CD4-positive, alpha-beta T cell treated with Interleukin-6 for 4 hours (primary cell): ENCODE measurements around the gene KISS1R.
"Not testable (repeated sequence)": the region's sequence is repeated elsewhere in the genome, so short reads cannot be mapped to it uniquely, and the experiment has no call there.

Source experiments
- DNase-seq: peaks from one replicate; pipeline ENCODE4 v3.0.0-alpha.2; 2020; ENCODE audit warnings: mixed read lengths

The KISS1R gene

DNA sequence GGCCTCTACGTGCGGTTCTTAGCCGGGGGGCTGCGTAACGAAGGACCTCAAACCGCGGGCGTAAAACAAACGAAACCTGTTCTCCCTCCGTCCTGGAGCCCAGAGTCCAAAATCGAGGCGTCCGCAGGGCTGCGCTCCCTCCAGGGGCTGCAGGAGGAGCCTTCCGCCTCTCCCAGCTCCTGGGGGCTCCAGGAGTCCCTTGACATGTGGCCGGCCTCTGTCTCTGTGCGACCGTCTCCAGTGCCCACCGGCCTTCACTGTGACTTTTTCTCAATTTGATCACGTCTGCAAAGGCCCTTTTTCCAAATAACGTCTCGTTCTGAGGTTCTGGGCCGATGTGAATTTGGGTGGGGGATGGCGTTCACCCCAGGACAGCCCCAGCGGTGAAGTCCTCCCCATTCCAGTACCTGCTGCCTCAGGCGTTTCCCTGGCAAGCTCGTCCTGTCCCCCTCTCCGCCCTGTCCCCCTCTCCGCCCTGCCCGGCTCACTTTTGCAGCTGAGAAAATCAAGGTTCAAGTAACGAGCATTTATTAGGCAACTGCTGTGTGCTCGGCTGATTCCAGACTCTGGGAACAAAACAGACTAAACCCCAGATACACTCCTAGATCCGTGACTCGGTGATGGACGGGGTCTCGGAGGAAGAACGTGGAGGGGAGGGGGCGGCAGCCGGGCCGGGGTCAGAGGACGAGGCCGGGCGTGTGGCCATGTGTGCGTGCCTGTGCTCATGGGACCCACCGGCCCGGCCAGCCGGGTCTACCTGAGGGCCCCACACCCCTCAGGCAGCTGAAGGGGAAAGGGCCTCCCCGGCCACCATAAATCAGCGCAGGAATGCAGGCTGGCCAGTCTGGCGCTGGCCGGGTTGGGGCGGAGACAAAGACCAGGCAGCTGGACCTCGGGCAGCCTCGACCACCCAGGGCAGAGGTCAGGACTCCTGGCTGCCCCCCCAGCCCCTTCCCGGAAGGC is 39.0 kb downstream of the KISS1R start:
- DNase-seq, result no peak

DNA sequence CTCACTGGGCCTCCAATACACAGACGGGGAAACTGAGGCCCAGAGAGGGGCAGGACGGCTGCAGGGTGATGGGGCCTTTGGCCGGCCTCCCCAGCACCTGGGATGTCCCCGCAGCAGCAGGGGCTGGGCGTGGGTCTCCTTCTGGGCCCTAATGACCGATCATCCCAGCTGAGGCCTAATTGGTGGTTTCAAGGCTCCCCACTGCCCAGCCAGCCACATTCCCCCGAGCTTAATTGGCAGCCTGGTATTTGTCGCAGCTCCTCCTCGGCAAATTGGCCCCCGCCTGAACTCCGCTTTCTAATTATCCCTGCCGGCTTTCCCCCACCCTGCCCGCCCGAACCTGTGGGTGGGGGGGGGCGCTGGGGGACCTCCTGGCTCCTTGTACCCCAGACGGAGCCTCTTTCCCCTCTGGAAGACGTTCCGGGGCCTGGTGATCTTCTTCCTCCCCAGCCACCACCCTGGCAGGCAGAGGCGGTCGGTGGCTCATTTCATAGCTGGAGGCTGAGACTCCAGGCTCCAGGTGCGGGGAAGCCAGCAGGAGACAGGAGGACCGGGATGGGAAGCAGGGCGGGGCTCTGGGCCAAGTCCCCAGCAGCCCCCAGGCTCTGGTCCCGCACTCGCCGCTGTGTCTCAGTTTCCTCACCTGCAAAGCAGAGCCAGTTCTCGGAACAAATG is 39.8 kb downstream of the KISS1R start:
- no peak for DNase-seq

DNA sequence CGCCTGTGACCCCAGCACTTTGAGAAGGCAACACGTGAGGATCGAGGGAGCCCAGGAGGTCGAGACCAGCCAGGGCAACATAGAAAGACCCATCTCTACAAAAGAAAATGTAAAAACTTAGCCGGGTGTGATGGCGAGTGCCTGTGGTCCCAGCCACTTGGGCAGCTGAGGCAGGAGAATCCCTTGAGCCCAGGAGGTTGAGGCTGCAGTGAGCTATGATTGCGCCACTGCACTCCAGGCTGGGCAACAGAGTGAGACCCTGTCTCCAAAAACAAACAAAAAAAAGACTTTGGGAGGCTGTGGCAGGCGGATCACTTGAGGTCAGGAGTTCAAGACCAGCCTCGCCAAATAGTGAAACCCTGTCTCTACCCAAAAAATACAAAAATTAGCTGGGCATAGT is 40.4 kb downstream of the KISS1R start:
- not testable (repeated sequence) for DNase-seq

DNA sequence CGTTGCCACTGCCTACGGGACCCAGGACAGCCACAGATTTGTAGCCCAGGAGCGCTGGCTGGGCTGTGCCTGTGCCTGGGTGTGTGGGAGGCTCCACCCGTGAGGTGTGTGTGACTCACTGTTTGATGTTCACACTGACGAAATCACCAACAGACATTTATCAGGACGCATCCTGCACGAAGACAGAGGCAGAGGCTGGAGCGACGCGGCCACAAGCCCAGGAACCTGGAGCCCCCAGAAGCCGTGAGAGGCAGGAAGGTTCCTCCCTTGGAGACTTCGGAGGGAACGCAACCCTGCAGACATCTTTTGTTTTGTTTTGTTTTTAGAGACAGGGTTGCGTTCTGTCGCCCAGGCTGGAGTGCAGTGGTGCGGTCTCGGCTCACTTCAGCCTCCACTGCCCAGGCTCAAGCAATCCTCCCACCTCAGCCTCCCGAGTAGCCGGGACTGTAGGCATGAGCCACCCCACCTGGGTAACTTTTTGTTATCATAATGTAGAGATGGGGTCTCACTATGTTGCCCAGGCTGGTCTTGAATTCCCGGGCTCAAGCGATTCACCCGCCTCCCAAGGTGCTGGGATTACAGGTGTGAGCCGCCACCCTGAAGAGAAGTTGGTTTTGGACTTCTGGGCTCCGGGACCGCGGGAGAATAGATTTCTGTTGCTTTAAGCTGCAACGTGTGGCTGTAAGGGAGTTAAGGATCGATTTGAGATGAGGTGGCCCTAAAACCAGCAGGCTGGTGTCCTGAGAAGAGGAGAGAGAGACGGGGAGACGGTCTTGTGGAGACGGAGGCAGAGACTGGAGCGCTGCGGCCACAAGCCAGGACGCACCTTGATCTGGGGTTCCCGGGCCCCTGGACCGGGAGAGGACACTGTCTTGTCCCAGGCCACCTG is 42.1 kb downstream of the KISS1R start:
- peak; percentile 29 for DNase-seq

DNA sequence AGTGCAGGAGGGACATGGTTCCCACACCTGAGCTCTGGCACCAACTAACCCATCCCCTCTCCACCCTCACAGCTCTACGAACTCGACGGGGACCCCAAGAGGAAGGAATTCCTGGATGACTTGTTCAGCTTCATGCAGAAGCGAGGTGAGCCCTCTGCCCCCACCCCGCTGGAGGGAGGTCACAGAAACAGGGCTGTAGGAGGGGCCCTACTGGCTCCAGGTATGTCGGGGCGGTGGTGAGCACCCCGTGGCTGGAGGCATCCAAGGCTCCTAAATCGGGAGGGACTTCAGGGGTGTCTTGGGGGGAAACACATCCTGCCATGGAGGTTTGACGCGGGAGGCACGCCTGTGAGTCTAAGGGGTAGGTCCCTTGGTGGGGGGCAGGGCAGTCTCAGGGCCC is 42.9 kb downstream of the KISS1R start:
- no peak for DNase-seq

DNA sequence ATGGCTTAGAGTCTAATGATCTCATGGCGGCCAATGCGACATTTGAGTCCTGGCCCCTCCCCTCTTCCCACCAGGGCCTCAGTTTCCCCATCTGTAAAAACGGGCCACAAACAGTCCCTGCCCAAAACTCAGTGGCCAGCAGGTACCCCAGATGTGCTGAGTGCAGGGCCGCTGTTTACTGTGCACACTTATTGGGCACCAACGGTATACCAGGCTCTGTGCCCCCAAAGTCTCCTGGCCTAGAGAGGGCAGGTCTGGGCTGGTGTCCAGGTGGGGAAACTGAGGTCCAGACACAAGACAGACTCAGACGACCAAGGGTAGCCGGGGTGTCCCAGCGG is 43.4 kb downstream of the KISS1R start:
- no peak for DNase-seq

DNA sequence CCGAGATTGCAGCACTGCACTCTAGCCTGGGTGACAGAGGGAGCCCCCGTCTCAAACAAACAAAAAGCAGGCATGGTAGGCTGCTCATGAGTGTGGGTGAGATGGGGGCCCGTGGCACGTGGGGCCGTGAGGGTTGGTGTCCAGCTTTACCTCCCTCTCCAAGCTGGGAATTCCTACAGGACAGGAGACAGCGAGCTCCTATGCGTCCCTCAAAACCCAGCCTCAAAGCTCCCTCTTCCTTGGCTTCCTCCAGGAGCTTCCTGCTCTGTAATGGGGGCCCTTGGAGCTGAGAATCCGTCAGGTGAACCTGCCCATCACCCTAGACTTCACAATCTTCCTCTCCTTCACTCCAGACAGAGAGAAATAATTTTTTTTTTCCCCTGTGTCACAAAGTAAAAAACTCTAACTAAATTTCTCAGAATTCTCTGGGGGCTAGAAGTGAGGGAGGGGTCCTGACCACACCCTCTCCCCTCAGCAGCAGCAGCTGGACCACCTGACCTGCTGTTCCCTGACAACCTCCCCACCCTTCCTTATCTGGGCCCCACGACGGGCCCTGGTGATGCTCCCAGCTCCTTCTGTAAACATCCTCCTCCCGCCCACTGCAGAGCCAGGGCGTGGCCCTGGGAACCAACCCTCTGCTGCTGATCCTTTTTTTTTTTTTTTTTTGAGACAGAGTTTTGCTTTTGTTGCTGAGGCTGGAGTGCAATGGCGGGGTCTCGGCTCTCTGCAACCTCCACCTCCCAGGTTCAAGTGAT is 44.9 kb downstream of the KISS1R start:
- DNase-seq, result no peak

DNA sequence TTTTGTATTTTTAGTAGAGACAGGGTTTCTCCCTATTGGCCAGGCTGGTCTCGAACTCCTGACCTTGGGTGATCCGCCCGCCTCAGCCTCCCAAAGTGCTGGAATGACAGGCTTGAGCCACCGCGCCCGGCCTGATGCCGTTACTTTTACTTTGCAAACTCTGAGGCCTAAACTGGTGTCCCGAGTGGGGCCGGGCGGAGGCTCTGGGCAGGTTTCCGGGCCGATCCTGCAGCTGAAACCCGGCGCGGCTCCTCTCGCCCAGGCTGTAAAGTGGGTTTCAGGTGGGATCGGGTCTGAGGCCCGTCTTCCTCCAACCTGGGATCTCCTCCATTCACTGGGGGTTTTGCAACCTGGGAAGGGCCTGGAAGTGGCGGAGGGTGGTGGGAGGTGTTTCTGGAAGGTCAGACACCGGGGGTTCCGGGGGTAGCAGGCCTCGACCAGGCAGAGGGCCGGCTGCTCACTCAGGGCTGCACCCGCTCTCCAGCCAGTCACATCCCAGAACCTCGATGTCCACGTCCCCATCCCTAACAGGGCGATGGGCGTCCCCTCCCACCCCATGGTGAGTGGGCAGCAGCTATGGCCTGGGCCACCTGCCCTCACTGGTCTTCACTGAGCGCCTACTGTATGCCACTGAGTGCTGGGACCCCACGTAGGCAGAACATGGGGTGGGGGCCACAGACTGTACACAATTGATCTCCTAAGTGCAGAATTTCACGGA is 45.7 kb downstream of the KISS1R start:
- no peak for DNase-seq

DNA sequence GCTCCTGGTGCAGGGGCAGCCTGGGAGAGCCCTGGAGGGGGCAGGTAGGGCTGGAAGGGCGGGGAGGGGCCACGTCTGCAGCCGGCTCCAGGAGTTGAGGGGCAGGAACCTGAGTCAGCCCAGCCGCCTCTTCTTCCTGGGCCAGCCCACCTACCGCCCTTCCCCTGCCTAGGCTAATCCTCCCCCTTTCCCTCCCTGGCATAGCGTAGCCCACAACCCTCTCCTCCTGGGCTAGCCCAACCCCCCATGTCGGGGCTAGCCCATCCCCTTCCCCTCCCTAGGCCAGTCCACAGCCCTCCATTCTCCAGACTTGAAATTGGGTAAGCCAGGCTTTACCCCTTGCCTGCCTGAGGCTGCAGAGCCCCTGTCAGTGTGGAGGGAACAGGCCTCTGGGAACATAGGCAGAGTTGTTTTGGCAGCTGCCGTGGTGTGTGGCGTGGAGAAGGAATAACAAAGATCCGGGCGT is 46.4 kb downstream of the KISS1R start:
- DNase-seq, result no peak

DNA sequence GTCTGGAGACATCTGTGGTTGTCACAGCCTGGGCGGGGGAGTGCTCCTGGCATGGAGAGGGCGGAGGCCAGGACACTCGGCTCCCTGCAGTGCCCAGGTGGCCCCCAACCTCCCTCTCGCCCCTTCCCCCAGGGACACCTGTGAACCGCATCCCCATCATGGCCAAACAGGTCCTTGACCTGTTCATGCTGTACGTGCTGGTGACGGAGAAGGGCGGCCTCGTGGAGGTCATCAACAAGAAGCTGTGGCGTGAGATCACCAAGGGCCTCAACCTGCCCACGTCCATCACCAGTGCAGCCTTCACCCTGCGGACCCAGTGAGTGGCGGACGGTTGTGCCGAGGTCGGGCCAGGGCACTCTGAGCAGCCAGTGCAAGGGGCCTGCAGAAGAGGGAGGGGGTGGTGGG is 47.0 kb downstream of the KISS1R start:
- DNase-seq, result no peak

DNA sequence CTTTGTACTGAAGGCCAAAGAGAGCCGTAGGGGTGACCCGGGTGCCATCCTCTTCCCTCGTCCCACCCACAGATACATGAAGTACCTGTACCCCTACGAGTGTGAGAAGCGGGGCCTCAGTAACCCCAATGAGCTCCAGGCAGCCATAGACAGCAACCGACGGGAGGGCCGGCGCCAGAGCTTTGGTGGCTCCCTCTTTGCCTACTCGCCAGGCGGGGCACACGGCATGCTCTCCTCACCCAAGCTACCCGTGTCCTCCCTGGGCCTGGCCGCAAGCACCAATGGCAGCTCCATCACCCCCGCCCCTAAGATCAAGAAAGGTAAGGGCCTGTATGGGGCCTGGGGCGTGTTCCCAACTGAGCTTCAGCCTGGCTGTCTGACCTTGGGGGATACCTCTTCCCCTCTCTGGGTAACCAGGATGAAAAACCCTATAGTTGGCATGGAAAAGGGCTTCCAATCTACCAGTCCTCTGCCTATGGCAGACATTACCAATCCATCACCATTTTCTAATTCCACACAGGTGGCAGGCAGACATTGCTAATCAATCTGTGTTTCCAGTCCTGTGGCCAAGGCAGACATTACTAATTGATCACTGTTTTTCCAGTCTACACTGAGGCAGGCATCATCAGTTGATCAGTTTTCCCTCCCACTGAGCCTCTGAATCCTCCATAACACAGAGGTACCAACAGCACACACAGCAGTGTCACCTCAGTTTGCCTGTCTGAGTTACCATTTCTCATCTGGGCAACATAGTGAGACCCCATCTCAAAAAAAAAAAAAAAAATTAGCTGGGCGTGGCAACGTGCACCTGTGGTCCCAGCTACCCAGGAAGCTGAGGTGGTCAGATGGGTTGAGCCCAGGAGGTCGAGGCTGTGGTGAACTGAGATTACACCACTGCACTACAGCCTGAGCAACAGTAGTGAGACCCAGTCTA is 47.9 kb downstream of the KISS1R start:
- DNase-seq, result no peak

DNA sequence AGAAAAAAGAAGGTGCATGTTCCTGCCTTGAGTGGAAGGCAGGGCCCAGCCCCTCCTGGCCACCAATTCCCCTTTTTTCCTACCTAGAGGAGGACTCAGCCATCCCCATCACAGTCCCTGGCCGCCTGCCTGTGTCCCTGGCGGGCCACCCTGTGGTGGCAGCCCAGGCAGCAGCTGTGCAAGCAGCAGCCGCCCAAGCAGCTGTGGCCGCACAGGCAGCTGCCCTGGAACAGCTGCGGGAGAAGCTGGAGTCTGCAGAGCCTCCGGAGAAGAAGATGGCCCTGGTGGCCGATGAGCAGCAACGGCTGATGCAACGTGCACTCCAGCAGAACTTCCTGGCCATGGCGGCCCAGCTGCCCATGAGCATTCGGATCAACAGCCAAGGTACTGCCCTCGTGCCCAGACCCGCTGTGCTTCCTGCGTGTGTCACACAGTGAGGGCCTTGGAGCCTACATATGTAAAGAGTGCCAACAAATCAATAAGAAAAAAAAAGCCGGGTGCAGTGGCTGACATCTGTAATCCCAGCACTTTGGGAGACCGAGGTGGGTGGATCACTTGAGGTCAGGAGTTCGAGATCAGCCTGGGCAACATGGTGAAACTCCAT is 49.5 kb downstream of the KISS1R start:
- no peak for DNase-seq
